Liver (tissue), 9 donors: Measurements from ENCODE around the gene PPFIA4. TPM values are rescaled to one million over a fixed set of nuclear protein-coding genes. Genes with fewer than 3 reads are reported as not detected.

Experiments used
- DNase-seq: peaks from one replicate; pipeline ENCODE4 v3.0.0-alpha.2; 2017; ENCODE audit warnings: low spot score
- H3K27ac ChIP-seq, 2 donors: one replicate each; pipeline ENCODE4 v1.7.0; 2013; ENCODE audit warnings: inconsistent platforms in 2 of 2, low read length in 2 of 2, control low read depth in 1 of 2, low read depth in 1 of 2, mild to moderate bottlenecking in 1 of 2
- H3K27me3 ChIP-seq, 4 donors: one replicate each; pipeline versions ENCODE4 v1.6.1 to v1.7.0; 2013; ENCODE audit warnings: low read length in 3 of 4, inconsistent platforms in 1 of 4, mild to moderate bottlenecking in 1 of 4, moderate library complexity in 1 of 4; ENCODE audit not compliant: control insufficient read depth in 4 of 4, insufficient read depth in 4 of 4
- H3K36me3 ChIP-seq, 4 donors: one replicate each; pipeline versions ENCODE4 v1.6.1 to v1.7.0; 2013; ENCODE audit warnings: low read length in 3 of 4, mild to moderate bottlenecking in 3 of 4, low read depth in 1 of 4, moderate library complexity in 1 of 4; ENCODE audit not compliant: control insufficient read depth in 4 of 4, insufficient read depth in 3 of 4
- H3K4me1 ChIP-seq, 4 donors: one replicate each; pipeline versions ENCODE4 v1.6.1 to v1.7.0; 2013; ENCODE audit warnings: low read length in 3 of 4, mild to moderate bottlenecking in 3 of 4, moderate library complexity in 1 of 4; ENCODE audit not compliant: control insufficient read depth in 4 of 4, insufficient read depth in 4 of 4
- H3K4me3 ChIP-seq, 3 donors: one replicate each; pipeline versions ENCODE4 v1.6.1 to v1.7.0; 2013; ENCODE audit warnings: low read length in 3 of 3, control low read depth in 1 of 3, low read depth in 1 of 3, mild to moderate bottlenecking in 1 of 3
- H3K9ac ChIP-seq, 2 donors: one replicate each; pipeline ENCODE4 v1.7.0; 2013; ENCODE audit warnings: low read length in 2 of 2, mild to moderate bottlenecking in 2 of 2, moderate library complexity in 2 of 2, control low read depth in 1 of 2, low read depth in 1 of 2
- H3K9me3 ChIP-seq, 4 donors: one replicate each; pipeline versions ENCODE4 v1.6.1 to v1.7.0; 2013; ENCODE audit warnings: low read length in 3 of 4; ENCODE audit not compliant: control insufficient read depth in 4 of 4
- ATF3 ChIP-seq: IDR thresholded peaks from 2 replicates; pipeline ENCODE4 v1.6.1; 2016; ENCODE audit warnings: antibody characterized with exemption
- CTCF ChIP-seq: fragments of 150-350 bp; IDR thresholded peaks from 2 replicates; pipeline ENCODE4 v1.5.1; 2017; ENCODE audit warnings: improper control_type of control experiment, low read depth, low read length; ENCODE audit not compliant: missing input control
- EGR1 ChIP-seq, 2 donors: IDR thresholded peaks; 2 replicates each; pipeline ENCODE4 v1.6.1; 2016 to 2018; ENCODE audit warnings: antibody characterized with exemption in 2 of 2, low read depth in 2 of 2
- FOXA1 ChIP-seq: IDR thresholded peaks from 2 replicates; pipeline ENCODE4 v1.6.1; 2016; ENCODE audit warnings: antibody characterized with exemption
- FOXA2 ChIP-seq: IDR thresholded peaks from 2 replicates; pipeline ENCODE4 v1.6.1; 2016; ENCODE audit warnings: antibody characterized with exemption
- GABPA ChIP-seq, 2 donors: IDR thresholded peaks in 1 of 2; conservative IDR thresholded peaks in 1 of 2; 2 replicates each; pipeline ENCODE4 v1.6.1; 2016; ENCODE audit warnings: antibody characterized with exemption in 2 of 2, mild to moderate bottlenecking in 1 of 2, moderate library complexity in 1 of 2
- HNF4A ChIP-seq, 2 donors: conservative IDR thresholded peaks; 2 replicates each; pipeline ENCODE4 v1.6.1; 2016; ENCODE audit warnings: antibody characterized with exemption in 2 of 2, mild to moderate bottlenecking in 2 of 2
- JUND ChIP-seq, 2 donors: IDR thresholded peaks; 2 replicates each; pipeline ENCODE4 v1.6.1; 2016; ENCODE audit warnings: antibody characterized with exemption in 2 of 2
- MAX ChIP-seq: IDR thresholded peaks from 2 replicates; pipeline ENCODE4 v1.6.1; 2016; ENCODE audit warnings: antibody characterized with exemption
- RAD21 ChIP-seq, 2 donors: IDR thresholded peaks; 2 replicates each; pipeline ENCODE4 v1.6.1; 2016; ENCODE audit warnings: antibody characterized with exemption in 2 of 2, mild to moderate bottlenecking in 2 of 2
- RXRA ChIP-seq, 2 donors: IDR thresholded peaks; 2 replicates each; pipeline ENCODE4 v1.6.1; 2017 to 2018; ENCODE audit warnings: antibody characterized with exemption in 2 of 2, mild to moderate bottlenecking in 1 of 2
- SP1 ChIP-seq: IDR thresholded peaks from 2 replicates; pipeline ENCODE4 v1.6.1; 2018; ENCODE audit warnings: antibody characterized with exemption, mild to moderate bottlenecking
- TAF1 ChIP-seq: conservative IDR thresholded peaks from 2 replicates; pipeline ENCODE4 v1.6.1; 2016; ENCODE audit warnings: antibody characterized with exemption, mild to moderate bottlenecking
- YY1 ChIP-seq: IDR thresholded peaks from 2 replicates; pipeline ENCODE4 v1.6.1; 2016; ENCODE audit warnings: antibody characterized with exemption, mild to moderate bottlenecking
- WGBS: extraction: QIAGEN DNeasy Blood & Tissue Kit; methylation state at CpG from one replicate; pipeline ENCODE4 v1.1.7; 2013; 5-methylcytosine and 5-hydroxymethylcytosine counted together
- polyA plus RNA-seq, 2 donors: library from polyadenylated mRNA; stranded (reverse) in 1 of 2; unstranded in 1 of 2; fragments of 200-250 nt in 1 of 2; fragments of >200 nt in 1 of 2; fragmentation: Nextera tagmentation in 1 of 2; extraction: Ambion mirVana in 1 of 2; gene quantifications; one replicate each; pipeline versions ENCODE4 v1.2.1 to v1.2.3, GENCODE V29; 2013 to 2015
- total RNA-seq, 2 donors: library from RNA; depleted of rRNA; stranded (reverse); fragments of >200 nt; gene quantifications; one replicate each; pipeline ENCODE4 v1.2.3, GENCODE V29; 2014
- TF ChIP-seq, protein P1 (sequence below): IDR thresholded peaks from 2 replicates; pipeline ENCODE4 v1.6.1; 2016; ENCODE audit warnings: antibody characterized with exemption, mild to moderate bottlenecking
- donor health status: healthy.
- donor health status: healthy.
- donor health status: healthy.
- donor health status: healthy.
- donor health status: healthy.

PPFIA4 gene
- total and polyA plus RNA-seq, 4 donors = 0.07 to 0.33 (median 0.15) TPM

DNA sequence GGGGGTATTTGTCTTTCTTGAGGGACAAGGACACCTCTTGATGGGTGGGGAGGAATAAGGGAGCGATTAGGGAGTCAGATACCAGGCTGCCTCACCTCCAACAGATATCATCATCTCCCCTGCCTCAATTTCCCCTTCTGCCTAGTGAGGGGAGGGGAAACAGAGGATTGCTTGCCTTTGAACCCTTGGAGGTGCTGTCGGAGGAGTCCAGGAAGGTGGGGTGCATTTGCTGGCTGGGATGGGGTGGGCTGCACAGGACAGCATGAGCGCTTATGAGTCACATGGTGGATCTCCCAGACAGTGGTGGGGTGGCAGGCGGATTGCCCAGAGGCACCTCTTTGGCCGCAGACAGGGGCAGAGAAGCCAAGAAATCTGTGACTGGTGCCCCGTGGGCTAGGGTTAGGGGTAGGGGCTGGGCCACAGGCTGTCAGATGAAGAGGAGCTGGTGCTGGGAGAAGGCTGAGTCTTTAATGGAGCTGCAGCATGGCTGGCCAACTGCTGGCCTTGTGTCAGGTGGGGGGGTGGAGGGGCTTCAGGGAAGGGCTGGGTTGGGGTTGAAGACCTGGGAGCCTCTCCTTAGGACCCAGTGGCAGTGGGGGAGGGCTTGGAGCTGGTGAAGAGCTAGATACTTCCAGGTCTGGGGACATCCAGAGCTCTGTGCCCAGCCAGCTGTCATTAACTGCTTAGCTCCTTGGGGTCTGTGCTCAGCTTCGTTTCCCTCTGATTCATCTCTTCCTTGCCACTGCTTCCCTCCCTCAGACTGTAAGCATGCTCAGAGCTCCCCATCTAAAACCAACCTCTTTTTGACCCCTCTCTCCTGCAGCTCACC, 94.2 kb downstream of the PPFIA4 start:
- Histone ChIP-seq H3K27ac (no peak overlapping the region), H3K27me3 (peaks cover 0 to 6% (median 1%) of the 10 kb centered on the region in 4 donors)
- WGBS = 76% methylated on average over 7 of the region's 7 CpGs

GRCh38 chr1:203121186-203122015, 95.1 kb downstream of the PPFIA4 start:
- no peaks in the 10 kb centered on the region for H3K36me3 ChIP-seq
- H3K4me1 ChIP-seq = peaks cover 0 to 14% (median 0%) of the 10 kb centered on the region in 4 donors
- no peak overlapping the region for H3K4me3 ChIP-seq
- DNase-seq = peak; percentile 6
- H3K27ac ChIP-seq = no peak overlapping the region
- H3K27me3 ChIP-seq = peaks cover 0 to 4% (median 1%) of the 10 kb centered on the region in 4 donors
- whole genome bisulfite sequencing = 67% methylated on average over 11 of the region's 11 CpGs
- TF ChIP-seq EGR1 (IDR thresholded peaks at IDR 0.05; ENCODE audit: low read depth in 2 of 2) (no peak), FOXA1 (no peak), MAX (no peak), RAD21 (IDR thresholded peaks at IDR 0.05) (no peak), YY1 (no peak), SP1 (no peak), GABPA (IDR thresholded peaks at IDR 0.05 in 1 of 2, conservative IDR thresholded peaks at IDR 0.05 in 1 of 2) (no peak), RXRA (IDR thresholded peaks at IDR 0.05) (no peak), CTCF (no peak), JUND (IDR thresholded peaks at IDR 0.05) (no peak)
- TF ChIP-seq, protein P1, sequence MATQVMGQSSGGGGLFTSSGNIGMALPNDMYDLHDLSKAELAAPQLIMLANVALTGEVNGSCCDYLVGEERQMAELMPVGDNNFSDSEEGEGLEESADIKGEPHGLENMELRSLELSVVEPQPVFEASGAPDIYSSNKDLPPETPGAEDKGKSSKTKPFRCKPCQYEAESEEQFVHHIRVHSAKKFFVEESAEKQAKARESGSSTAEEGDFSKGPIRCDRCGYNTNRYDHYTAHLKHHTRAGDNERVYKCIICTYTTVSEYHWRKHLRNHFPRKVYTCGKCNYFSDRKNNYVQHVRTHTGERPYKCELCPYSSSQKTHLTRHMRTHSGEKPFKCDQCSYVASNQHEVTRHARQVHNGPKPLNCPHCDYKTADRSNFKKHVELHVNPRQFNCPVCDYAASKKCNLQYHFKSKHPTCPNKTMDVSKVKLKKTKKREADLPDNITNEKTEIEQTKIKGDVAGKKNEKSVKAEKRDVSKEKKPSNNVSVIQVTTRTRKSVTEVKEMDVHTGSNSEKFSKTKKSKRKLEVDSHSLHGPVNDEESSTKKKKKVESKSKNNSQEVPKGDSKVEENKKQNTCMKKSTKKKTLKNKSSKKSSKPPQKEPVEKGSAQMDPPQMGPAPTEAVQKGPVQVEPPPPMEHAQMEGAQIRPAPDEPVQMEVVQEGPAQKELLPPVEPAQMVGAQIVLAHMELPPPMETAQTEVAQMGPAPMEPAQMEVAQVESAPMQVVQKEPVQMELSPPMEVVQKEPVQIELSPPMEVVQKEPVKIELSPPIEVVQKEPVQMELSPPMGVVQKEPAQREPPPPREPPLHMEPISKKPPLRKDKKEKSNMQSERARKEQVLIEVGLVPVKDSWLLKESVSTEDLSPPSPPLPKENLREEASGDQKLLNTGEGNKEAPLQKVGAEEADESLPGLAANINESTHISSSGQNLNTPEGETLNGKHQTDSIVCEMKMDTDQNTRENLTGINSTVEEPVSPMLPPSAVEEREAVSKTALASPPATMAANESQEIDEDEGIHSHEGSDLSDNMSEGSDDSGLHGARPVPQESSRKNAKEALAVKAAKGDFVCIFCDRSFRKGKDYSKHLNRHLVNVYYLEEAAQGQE = no peak
- no peaks in the 10 kb centered on the region for H3K9me3 ChIP-seq
- H3K9ac ChIP-seq = no peak overlapping the region

More for the DNA sequence above, 94.2 kb downstream of the PPFIA4 start:
- no peak for TF ChIP-seq CTCF
- TF ChIP-seq MAX = no peak
- no peak for TF ChIP-seq FOXA2
- TF ChIP-seq ATF3 = no peak
- TF ChIP-seq HNF4A (conservative IDR thresholded peaks at IDR 0.05) = no peak
- TF ChIP-seq RAD21 (IDR thresholded peaks at IDR 0.05) = no peak
- no peak for TF ChIP-seq YY1
- TF ChIP-seq TAF1 = no peak
- no peak for TF ChIP-seq FOXA1
- no peak for TF ChIP-seq EGR1 (IDR thresholded peaks at IDR 0.05; ENCODE audit: low read depth in 2 of 2)
- no peak for TF ChIP-seq SP1
- H3K36me3 ChIP-seq = no peaks in the 10 kb centered on the region
- H3K9ac ChIP-seq = no peak overlapping the region
- H3K4me3 ChIP-seq = no peak overlapping the region
- no peak for DNase-seq
- peaks cover 0 to 9% (median 0%) of the 10 kb centered on the region in 4 donors for H3K4me1 ChIP-seq
- H3K9me3 ChIP-seq = no peaks in the 10 kb centered on the region
